NCI-H2107 (cell line): ENCODE measurements around the gene HNRNPL.
"Not testable (repeated sequence)": the region's sequence is repeated elsewhere in the genome, so short reads cannot be mapped to it uniquely, and the experiment has no call there.

Source experiments
- DNase-seq: peaks from one replicate; lab custom pipeline; 2025; lab: John Stamatoyannopoulos, UW

Gene HNRNPL

GRCh38 chr19:38801359-38802095, 48.3 kb downstream of the HNRNPL start:
- DNase-seq: no peak

- DNase-seq: no peak
Observed at GRCh38 chr19:38800577-38801347, 49.0 kb downstream of the HNRNPL start.

- DNase-seq: no peak
Observed at GRCh38 chr19:38799104-38799503, 50.7 kb downstream of the HNRNPL start.

- not testable (repeated sequence) for DNase-seq
Observed at GRCh38 chr19:38797781-38798180, 52.0 kb downstream of the HNRNPL start.

- DNase-seq: no peak
Observed at GRCh38 chr19:38796154-38796553, 53.6 kb downstream of the HNRNPL start.

- no peak for DNase-seq
Observed at GRCh38 chr19:38795549-38795948, 54.2 kb downstream of the HNRNPL start.

GRCh38 chr19:38793671-38794070, 56.1 kb downstream of the HNRNPL start:
- DNase-seq: no peak

GRCh38 chr19:38793177-38793576, 56.6 kb downstream of the HNRNPL start:
- no peak for DNase-seq

GRCh38 chr19:38792250-38793111, 57.3 kb downstream of the HNRNPL start:
- no peak for DNase-seq

GRCh38 chr19:38791451-38792064, 58.2 kb downstream of the HNRNPL start:
- not testable (repeated sequence) for DNase-seq

GRCh38 chr19:38790507-38791403, 59.0 kb downstream of the HNRNPL start:
- not testable (repeated sequence) for DNase-seq

- no peak for DNase-seq
Observed at GRCh38 chr19:38788478-38789243, 61.1 kb downstream of the HNRNPL start, which contains the start of gene LGALS7B. LGALS7B (plus strand) TSS chr19:38789200; CDS start chr19:38789227, 27 bp downstream.

- DNase-seq: no peak
Observed at GRCh38 chr19:38786572-38787265, 63.1 kb downstream of the HNRNPL start.
